PC-3 (cell line): ENCODE measurements around the gene AOPEP.

ENCODE experiments used
- CTCF ChIP-seq: fragments of 300-600 bp; sonication (generic); conservative IDR thresholded peaks from 2 replicates; pipeline ENCODE4 v1.5.1; 2017; ENCODE audit warnings: antibody characterized with exemption, low read depth, mild to moderate bottlenecking, low read length
- EZH2 ChIP-seq: fragments of 300-600 bp; sonication (generic); IDR thresholded peaks from one replicate; pipeline ENCODE4 v1.6.1; 2017; ENCODE audit warnings: antibody characterized with exemption, mild to moderate bottlenecking, low read length; ENCODE audit not compliant: unreplicated experiment

GRCh38 chr9:94869415-94869843 is 142.9 kb downstream of the AOPEP start:
- TF ChIP-seq CTCF: no peak
- TF ChIP-seq EZH2: no peak
